NCI-H2171 (cell line): ENCODE measurements around the gene CSH2.

ENCODE experiments used
- DNase-seq: peaks from one replicate; lab custom pipeline; 2025; lab: John Stamatoyannopoulos, UW

The CSH2 gene

GRCh38 chr17:63833741-63834373 is 39.6 kb downstream of the CSH2 start:
- DNase-seq: no peak

DNA sequence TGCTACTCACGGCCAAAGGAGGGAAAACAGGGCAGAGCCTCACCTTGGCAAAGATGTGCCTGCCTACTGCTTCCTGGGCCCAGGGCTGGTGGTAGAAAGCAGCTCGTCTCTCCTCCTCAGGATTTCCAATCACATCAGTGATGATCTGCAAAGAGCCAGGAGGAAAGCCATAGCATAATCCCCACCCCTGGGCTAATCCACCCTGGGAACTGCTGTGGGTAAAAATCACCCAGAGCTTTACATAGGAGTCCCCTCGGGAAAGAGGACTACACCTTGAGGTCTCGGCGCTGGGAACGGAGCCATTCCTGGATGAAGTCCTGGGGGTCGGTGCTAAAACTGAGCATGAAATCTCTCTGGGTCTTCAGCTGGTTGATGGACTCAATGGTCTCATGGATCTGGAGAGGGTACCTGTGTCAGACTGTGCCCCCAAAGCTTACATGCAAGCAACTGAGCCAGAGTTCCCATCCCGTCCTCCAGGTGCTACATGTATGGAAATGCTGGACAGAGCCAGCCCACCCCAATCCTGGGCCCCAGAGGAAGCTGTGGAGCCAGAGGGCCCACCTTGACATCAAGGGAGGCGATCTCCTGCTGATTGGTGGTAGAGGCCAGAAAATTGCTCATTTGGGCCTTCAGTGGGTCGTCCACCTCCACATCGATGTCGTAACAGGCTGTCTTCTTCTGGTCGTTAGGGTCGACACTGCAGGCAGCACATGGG is 40.3 kb downstream of the CSH2 start:
- DNase-seq: no peak

DNA sequence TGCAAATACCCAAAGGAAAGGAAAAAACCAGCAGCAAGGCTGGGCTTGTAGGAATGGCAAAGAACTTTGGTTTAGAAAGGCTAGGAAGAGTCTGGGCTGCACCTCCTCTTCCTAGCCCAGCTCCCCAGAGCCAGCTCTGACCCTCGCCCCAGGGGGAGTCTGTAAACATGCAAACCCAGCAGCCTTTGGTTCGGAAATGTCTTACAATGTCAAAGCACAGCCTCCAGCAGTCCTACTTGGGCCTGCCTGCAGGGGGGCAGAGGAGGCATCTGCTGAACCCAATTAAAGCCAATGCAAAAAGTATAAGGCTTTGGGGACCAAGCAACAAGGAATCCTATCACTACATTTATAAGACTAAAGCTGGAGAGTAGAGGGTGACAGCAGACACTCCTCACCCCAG is 41.0 kb downstream of the CSH2 start:
- DNase-seq: no peak

DNA sequence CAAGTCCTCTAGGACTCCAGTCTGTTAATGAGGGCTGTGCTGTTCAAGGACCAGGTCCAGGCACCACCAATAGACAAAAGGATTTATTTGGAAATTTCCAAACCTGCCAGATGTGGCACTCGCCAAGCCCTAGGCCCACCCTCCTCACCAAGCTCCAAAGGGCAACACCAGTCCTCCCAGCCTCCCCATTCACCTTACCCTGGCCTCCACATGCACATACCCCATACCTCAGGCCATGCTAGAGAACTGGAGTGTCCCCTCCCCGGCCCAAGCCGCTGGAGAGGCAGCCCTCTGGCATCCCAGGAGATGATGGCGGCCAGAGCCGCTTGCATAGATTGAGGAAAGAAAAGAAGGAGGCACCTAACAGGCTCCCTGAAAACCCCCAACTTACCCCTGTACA is 41.5 kb downstream of the CSH2 start:
- DNase-seq: no peak

- DNase-seq: no peak
Measured at GRCh38 chr17:63831505-63831904, 42.0 kb downstream of the CSH2 start.

- DNase-seq: no peak
Measured at GRCh38 chr17:63830904-63831491, 42.5 kb downstream of the CSH2 start.

DNA sequence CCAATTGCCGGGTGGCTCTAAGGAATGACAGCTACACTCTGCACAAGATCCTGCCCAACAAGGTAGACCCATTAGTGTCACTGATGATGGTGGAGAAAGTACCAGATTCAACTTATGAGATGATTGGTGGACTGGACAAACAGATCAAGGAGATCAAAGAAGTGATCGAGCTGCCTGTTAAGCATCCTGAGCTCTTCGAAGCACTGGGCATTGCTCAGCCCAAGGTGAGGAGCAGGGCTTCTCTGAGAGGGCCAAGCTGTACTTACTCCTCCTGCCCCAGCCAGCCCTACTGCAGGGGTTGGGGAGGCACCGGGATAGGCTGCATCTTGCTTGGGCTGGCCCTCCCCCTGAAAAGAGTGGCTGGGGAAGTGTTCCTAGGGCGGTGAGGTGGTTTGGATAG is 43.2 kb downstream of the CSH2 start:
- no peak for DNase-seq

DNA sequence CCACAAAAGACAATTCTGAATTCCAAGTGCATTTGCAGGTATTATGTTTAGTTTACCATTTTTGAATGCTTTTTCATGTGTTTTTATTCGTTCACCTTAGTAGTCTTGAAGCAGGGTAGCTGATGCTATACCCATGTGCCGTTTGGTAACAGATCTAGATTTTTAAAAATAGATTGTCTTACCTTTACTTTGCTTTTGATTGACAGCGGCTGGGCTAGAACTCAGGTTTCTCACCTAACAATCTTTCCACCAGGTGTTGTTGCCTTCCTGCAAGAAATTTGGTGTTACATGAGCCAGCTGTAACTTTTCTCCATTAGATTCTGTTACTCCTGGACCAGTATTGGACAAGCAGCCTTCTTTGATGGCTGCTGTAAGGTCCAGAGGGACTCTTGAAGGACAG is 44.5 kb downstream of the CSH2 start:
- no peak for DNase-seq

DNA sequence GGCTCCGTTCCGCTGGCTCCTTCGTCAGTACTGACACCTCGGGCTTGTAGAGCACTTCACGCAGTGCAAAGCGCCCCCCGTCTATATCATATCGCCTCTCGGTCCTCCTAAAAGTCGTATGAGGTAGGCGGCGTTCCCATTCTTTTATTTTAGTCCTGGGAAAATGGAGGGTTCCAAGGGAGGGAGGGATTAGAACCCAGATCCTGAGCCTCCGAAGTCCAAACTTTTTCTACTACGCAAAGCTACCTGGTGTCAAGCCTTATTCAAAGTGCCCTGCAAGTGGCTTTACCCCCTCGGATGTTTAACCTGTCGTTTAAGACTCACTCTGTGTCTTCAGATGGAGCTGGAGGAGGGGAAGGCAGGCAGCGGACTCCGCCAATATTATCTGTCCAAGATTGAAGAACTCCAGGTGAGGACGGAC is 45.7 kb downstream of the CSH2 start:
- DNase-seq: no peak

GRCh38 chr17:63827002-63827800 is 46.3 kb downstream of the CSH2 start, which contains the start of the genes FTSJ3 and PSMC5:
FTSJ3 (minus strand) TSS chr17:63827663; CDS start chr17:63826902, 761 bp downstream.
PSMC5 (plus strand) TSS chr17:63827431; CDS start chr17:63827491, 60 bp downstream.
- DNase-seq: peak; percentile 92

GRCh38 chr17:63826468-63827001 is 46.9 kb downstream of the CSH2 start:
- DNase-seq: no peak

DNA sequence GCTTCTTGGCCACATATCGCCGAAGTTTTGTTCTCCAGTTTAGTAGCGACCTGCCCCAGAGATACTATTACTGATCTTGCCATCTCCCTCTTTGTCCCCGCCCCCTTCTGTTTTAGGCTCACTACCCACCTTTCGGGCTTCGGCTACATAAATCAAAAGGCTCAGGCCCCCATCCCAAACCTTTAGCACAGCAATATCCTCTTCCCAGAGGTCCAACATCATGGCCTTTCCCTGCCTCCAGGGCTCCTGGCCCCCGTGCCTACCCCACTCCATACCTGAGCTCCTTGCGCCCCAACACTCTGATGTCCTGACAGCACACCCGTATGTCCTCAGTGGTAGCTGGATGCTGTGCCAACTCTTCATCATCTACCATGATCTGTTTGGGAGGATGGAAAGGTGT is 49.1 kb downstream of the CSH2 start:
- no peak for DNase-seq

- no peak for DNase-seq
Measured at GRCh38 chr17:63823659-63824331, 49.7 kb downstream of the CSH2 start.

DNA sequence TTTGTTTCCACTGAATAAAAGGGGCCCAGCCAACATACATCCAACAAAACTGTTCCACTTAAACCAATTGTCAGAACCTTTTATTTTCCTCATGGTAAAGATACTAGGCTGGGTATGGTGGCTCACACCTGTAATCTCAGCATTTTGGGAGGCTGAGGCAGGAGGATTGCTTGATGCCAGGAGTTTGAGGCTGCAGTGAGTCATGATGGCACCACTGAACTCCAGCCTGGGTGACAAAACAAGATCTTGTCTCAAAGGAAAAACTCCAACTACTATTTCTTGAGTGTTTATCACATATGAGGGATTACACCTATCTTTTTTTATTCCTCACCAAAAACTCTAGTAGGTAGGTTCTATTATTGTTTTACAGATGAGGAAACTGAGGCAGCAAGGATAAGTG is 50.9 kb downstream of the CSH2 start:
- no peak for DNase-seq
